PFSK-1 (cell line): Measurements from ENCODE around the gene CCDC85B.
A peak's percentile ranks its signal among the peaks of the same experiment; 100 is the strongest.

ENCODE experiments used
- FOXP2 ChIP-seq: optimal IDR thresholded peaks from 2 replicates; pipeline ENCODE3; 2011; ENCODE audit warnings: borderline replicate concordance, control low read depth, inconsistent platforms; ENCODE audit not compliant: insufficient read depth; ENCODE audit errors: extremely low read length, extremely low read depth
- POLR2AphosphoS5 ChIP-seq: IDR thresholded peaks from 2 replicates; pipeline ENCODE4 v1.6.1; 2012; ENCODE audit warnings: low read depth, mild to moderate bottlenecking, control low read depth, low read length, moderate library complexity
- REST ChIP-seq, 2 experiments: IDR thresholded peaks; 2 replicates each; pipeline versions ENCODE4 v1.6.1 to v1.8.0; 2011 to 2012; ENCODE audit warnings: low read depth in 2 of 2, low read length in 2 of 2, control low read depth in 1 of 2, inconsistent platforms in 1 of 2, mild to moderate bottlenecking in 1 of 2, moderate library complexity in 1 of 2; ENCODE audit not compliant: insufficient read depth in 1 of 2
- SIN3A ChIP-seq: IDR thresholded peaks from 2 replicates; pipeline ENCODE4 v1.6.1; 2012; ENCODE audit warnings: mild to moderate bottlenecking, low read length, moderate library complexity, borderline replicate concordance; ENCODE audit not compliant: insufficient read depth
- TAF1 ChIP-seq: IDR thresholded peaks from 2 replicates; pipeline ENCODE4 v1.6.1; 2012; ENCODE audit warnings: low read length, control low read depth, borderline replicate concordance; ENCODE audit not compliant: insufficient read depth

CCDC85B gene

GRCh38 chr11:65899356-65900124 lies 9.1 kb downstream of the CCDC85B start:
- TF ChIP-seq POLR2AphosphoS5: 0 out of 2 replicates have a peak, but pooled peaks have one; percentile 34
- no peak; a peak in 1 of 4 replicates for TF ChIP-seq REST (IDR thresholded peaks at IDR 0.05; ENCODE audit: insufficient read depth in 1 of 2, low read depth in 2 of 2, low read length in 2 of 2)
- TF ChIP-seq FOXP2: no peak
- peak; percentile 71; the same call in 1 of the 2 replicates for TF ChIP-seq SIN3A
- peak; percentile 79; the same call in 1 of the 2 replicates for TF ChIP-seq TAF1

- TF ChIP-seq FOXP2 (no peak), SIN3A (peak; percentile 84), POLR2AphosphoS5 (peak; percentile 91), REST (IDR thresholded peaks at IDR 0.05; ENCODE audit: insufficient read depth in 1 of 2, low read depth in 2 of 2, low read length in 2 of 2) (peak in 1 of 2 experiments; percentile 58; a peak in 1 of 4 replicates), TAF1 (peak; percentile 92; the same call in 1 of the 2 replicates)
Observed at GRCh38 chr11:65900125-65900898, 9.8 kb downstream of the CCDC85B start, which contains the start of gene FOSL1. Gene FOSL1 (minus strand): TSS chr11:65900388. CDS start chr11:65900339, 49 bp downstream.

GRCh38 chr11:65900899-65901180 lies 10.4 kb downstream of the CCDC85B start:
- TF ChIP-seq REST (IDR thresholded peaks at IDR 0.05; ENCODE audit: insufficient read depth in 1 of 2, low read depth in 2 of 2, low read length in 2 of 2) (no peak), SIN3A (no peak), FOXP2 (no peak), TAF1 (no peak), POLR2AphosphoS5 (no peak)

GRCh38 chr11:65903068-65903481 lies 12.6 kb downstream of the CCDC85B start:
- no peak for TF ChIP-seq TAF1
- TF ChIP-seq SIN3A: no peak
- no peak for TF ChIP-seq FOXP2
- no peak for TF ChIP-seq REST (IDR thresholded peaks at IDR 0.05; ENCODE audit: insufficient read depth in 1 of 2, low read depth in 2 of 2, low read length in 2 of 2)
- TF ChIP-seq POLR2AphosphoS5: no peak
